Measurements from ENCODE around the gene HCST.

HCST gene

DNA sequence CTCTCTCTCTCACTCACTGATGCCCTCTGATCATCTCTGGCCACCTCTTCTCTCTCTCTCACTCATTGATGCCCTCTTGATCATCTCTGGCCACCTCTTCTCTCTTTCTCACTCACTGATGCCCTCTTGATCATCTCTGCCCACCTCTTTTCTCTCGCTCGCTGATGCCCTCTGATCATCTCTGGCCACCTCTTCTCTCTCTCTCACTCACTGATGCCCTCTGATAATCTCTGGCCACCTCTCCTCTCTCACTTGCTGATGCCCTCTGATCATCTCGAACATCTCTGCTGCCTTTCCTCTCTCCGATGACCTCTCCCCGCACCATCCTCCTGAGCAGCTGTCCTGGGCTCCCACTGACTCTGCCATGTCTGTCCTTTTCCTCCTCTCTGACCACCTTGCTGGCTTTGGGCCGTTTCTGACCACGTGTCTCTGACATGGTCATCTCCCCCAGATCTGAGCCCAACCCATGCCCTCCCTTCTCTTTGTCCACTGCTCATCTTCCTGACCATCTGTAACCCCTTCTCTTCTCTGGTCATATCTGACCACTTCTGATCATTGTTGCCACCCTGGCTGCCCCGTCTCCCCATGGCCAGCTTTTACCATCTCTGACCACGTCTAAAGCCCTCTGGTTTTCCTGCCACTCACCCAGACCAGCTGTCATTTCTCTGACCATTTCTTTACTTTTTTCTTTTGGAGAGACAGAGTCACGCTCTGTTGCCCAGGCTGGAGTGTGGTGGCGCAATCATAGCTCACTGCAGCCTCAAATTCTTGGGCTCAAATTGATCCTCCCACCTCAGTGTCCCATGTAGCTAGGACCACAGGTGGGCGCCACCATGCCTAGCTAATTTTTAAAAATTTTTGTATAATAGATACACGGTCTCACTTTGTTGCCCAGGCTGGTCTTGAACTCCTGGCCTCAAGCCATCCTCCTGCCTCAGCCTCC lies 36.2 kb downstream of the HCST start:
- TF ChIP-seq, protein P1, sequence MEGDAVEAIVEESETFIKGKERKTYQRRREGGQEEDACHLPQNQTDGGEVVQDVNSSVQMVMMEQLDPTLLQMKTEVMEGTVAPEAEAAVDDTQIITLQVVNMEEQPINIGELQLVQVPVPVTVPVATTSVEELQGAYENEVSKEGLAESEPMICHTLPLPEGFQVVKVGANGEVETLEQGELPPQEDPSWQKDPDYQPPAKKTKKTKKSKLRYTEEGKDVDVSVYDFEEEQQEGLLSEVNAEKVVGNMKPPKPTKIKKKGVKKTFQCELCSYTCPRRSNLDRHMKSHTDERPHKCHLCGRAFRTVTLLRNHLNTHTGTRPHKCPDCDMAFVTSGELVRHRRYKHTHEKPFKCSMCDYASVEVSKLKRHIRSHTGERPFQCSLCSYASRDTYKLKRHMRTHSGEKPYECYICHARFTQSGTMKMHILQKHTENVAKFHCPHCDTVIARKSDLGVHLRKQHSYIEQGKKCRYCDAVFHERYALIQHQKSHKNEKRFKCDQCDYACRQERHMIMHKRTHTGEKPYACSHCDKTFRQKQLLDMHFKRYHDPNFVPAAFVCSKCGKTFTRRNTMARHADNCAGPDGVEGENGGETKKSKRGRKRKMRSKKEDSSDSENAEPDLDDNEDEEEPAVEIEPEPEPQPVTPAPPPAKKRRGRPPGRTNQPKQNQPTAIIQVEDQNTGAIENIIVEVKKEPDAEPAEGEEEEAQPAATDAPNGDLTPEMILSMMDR (IDR thresholded peaks at IDR 0.05; ENCODE audit: extremely low read depth, missing control alignments): no peak
- peak; percentile 28 for DNase-seq (ENCODE audit: low spot score)

DNA sequence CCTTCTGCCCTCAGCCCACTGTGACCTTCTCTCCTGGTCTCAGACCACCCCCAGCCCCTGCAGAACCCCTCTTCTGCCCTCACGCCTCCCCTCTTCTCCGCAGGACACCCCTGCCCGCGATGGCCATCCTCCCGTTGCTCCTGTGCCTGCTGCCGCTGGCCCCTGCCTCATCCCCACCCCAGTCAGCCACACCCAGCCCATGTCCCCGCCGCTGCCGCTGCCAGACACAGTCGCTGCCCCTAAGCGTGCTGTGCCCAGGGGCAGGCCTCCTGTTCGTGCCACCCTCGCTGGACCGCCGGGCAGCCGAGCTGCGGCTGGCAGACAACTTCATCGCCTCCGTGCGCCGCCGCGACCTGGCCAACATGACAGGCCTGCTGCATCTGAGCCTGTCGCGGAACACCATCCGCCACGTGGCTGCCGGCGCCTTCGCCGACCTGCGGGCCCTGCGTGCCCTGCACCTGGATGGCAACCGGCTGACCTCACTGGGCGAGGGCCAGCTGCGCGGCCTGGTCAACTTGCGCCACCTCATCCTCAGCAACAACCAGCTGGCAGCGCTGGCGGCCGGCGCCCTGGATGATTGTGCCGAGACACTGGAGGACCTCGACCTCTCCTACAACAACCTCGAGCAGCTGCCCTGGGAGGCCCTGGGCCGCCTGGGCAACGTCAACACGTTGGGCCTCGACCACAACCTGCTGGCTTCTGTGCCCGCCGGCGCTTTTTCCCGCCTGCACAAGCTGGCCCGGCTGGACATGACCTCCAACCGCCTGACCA lies 37.2 kb downstream of the HCST start:
- TF ChIP-seq, protein P1 (IDR thresholded peaks at IDR 0.05; ENCODE audit: extremely low read depth, missing control alignments): no peak
- DNase-seq (ENCODE audit: low spot score): peak; percentile 30

DNA sequence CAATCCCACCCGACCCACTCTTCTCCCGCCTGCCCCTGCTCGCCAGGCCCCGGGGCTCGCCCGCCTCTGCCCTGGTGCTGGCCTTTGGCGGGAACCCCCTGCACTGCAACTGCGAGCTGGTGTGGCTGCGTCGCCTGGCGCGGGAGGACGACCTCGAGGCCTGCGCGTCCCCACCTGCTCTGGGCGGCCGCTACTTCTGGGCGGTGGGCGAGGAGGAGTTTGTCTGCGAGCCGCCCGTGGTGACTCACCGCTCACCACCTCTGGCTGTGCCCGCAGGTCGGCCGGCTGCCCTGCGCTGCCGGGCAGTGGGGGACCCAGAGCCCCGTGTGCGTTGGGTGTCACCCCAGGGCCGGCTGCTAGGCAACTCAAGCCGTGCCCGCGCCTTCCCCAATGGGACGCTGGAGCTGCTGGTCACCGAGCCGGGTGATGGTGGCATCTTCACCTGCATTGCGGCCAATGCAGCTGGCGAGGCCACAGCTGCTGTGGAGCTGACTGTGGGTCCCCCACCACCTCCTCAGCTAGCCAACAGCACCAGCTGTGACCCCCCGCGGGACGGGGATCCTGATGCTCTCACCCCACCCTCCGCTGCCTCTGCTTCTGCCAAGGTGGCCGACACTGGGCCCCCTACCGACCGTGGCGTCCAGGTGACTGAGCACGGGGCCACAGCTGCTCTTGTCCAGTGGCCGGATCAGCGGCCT lies 37.9 kb downstream of the HCST start:
- peak; percentile 16 for DNase-seq (ENCODE audit: low spot score)

DNA sequence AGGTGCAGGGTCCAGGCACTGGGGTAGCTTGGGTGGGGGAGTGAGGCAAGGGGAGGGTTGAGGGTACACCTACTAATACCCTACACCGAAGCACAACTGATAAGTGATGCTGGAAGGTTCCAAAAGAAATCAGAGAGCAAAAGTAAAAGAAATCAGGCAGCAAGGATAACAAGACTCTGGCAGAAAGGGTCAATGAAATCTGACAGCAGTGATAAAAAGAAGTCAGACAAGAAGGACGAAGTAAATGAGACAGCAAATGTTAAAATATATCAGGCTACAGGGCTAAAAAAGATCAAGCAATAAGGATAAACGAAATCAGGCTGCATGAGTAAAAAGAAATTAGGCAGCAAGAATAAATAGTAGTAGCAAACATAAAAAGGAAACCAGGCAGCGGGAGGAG lies 38.5 kb downstream of the HCST start:
- no peak for DNase-seq (ENCODE audit: low spot score)
- TF ChIP-seq, protein P1 (IDR thresholded peaks at IDR 0.05; ENCODE audit: extremely low read depth, missing control alignments): no peak

More for the DNA sequence above, 37.9 kb downstream of the HCST start:
- TF ChIP-seq, protein P1 (IDR thresholded peaks at IDR 0.05; ENCODE audit: extremely low read depth, missing control alignments): no peak

DNA sequence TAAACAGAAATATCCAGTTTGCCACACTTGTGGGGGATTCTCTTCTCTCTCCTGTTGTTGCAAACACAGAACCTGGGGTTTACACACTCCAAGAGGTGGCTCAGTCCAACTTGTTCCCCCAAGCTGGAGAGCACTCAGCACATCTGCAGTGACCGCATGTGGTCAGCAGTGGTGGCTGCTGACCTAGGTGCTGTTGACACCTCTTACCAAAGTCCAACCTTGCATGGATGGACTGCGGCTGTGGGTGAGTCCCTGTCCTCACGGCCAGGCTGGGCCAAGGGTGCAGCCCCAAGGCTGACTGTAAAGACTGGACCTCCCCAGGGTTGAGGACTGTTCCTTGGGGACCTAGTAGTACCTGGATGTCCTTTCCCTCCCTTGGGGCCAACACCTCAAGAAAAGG lies 39.9 kb downstream of the HCST start:
- TF ChIP-seq, protein P1 (IDR thresholded peaks at IDR 0.05; ENCODE audit: extremely low read depth, missing control alignments): no peak
- peak; percentile 20 for DNase-seq (ENCODE audit: low spot score)

DNA sequence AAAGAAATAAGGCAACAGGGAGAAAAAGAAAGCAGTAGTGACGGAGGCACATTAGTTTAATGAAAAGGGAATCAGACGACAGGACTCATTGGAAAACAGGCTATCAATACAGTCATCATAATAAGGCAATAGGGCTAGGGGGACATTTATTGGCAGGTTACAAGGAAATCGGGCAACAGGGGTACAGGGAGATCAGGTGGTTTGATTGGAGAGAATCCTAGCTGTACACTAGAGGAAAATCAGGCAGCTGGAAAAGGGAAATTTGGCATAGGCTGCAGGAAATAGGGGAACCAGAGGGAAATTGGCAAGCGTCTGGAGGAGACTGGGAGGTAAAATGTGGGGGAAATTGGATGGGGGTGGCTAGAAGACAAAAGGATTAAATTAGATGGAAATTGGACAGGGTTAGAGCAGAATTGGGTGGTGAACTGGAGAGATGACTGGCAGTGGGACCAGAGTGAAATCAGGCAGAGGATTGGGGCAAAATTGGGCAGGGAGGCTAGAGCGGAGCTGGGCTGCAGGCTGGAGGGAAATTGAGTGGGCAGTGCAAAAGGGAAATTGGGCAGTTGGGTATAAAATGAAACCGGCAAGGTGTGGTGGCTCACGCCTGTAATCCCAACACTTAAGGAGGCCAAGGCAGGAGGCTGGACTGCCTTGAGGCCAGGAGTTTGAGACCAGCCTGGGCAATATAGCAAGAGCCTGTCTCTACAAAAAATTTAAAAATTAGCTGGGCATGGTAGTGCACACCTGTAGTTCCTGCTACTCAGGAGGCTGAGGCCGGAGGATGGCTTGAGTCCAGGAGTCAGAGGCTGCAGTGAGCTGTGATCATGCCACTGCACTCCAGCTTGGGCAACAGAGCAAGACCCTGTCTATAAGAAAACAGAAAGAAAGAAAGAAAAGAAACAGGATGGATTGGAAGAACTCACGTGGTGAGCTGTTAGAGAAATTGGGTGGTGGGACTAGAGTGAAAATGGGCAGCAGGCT lies 41.3 kb downstream of the HCST start:
- peak; percentile 10 for DNase-seq (ENCODE audit: low spot score)
- TF ChIP-seq, protein P1 (IDR thresholded peaks at IDR 0.05; ENCODE audit: extremely low read depth, missing control alignments): no peak
